GM12892 (cell line): ENCODE data around the gene KRTAP16-1.
"Not testable (repeated sequence)": the region's sequence is repeated elsewhere in the genome, so short reads cannot be mapped to it uniquely, and the experiment has no call there.

Source experiments
- POLR2A ChIP-seq: IDR thresholded peaks from 2 replicates; pipeline ENCODE4 v1.6.1; 2011; ENCODE audit warnings: low read depth, low read length, control low read depth
- POLR2AphosphoS5 ChIP-seq: IDR thresholded peaks from 2 replicates; pipeline ENCODE4 v1.6.1; 2011; ENCODE audit warnings: low read depth, low read length, control low read depth
- TAF1 ChIP-seq: IDR thresholded peaks from 2 replicates; pipeline ENCODE4 v1.6.1; 2011; ENCODE audit warnings: low read depth, mild to moderate bottlenecking, control low read depth, low read length, borderline replicate concordance

DNA sequence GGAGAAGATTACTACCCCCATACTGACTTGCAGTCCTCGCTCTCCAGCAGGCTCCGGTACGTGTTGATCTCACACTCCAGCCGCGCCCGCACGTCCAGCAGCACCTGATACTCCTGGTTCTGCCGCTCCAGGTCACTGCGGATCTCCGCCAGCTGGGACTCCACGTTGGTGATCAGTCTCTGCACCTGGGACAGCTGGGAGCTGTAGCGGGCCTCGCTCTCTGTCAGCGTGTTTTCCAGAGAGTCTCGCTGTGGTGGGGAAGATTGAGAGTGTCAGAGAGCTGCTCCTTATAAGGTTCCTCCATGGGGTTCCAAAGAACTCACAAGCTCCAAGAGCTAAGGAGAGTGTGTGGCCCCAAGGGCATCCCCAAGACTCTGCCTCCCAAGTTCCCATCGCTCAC is 37.3 kb upstream of the KRTAP16-1 start:
- not testable (repeated sequence) for TF ChIP-seq POLR2A, POLR2AphosphoS5, TAF1
